ENCODE measurements around the gene ROM1.

DNA sequence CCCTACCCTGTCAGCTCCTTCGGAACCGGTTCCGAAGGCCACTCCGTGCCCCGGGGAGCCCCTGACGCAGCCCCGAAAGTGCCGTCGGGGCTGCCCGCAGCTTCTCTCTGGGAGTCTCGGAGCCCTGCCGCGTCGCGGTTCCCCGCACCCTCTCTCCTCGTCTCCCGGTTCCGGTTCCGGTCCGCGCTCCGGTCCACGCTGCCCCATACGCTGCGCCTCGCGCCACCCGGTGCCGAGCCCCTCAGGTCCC is 12.0 kb upstream of the ROM1 start:
- TF ChIP-seq EZH2 (IDR thresholded peaks at IDR 0.05; ENCODE audit: borderline replicate concordance, low read depth, low read length, severe bottlenecking) = no peak
- TF ChIP-seq, protein P1, sequence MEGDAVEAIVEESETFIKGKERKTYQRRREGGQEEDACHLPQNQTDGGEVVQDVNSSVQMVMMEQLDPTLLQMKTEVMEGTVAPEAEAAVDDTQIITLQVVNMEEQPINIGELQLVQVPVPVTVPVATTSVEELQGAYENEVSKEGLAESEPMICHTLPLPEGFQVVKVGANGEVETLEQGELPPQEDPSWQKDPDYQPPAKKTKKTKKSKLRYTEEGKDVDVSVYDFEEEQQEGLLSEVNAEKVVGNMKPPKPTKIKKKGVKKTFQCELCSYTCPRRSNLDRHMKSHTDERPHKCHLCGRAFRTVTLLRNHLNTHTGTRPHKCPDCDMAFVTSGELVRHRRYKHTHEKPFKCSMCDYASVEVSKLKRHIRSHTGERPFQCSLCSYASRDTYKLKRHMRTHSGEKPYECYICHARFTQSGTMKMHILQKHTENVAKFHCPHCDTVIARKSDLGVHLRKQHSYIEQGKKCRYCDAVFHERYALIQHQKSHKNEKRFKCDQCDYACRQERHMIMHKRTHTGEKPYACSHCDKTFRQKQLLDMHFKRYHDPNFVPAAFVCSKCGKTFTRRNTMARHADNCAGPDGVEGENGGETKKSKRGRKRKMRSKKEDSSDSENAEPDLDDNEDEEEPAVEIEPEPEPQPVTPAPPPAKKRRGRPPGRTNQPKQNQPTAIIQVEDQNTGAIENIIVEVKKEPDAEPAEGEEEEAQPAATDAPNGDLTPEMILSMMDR (IDR thresholded peaks at IDR 0.05; ENCODE audit: extremely low read depth in 1 of 2, insufficient read depth in 1 of 2, low read depth in 1 of 2, low read length in 2 of 2) = no peak
- no peak for TF ChIP-seq POLR2AphosphoS5 (IDR thresholded peaks at IDR 0.05; ENCODE audit: insufficient read depth, low read depth, low read length)
- TF ChIP-seq POLR2A (IDR thresholded peaks at IDR 0.05; ENCODE audit: low read depth, low read length) = peak; percentile 52
- TF ChIP-seq GATA2 (IDR thresholded peaks at IDR 0.05; ENCODE audit: insufficient read depth, insufficient read length, low read depth, low read length) = no peak

Data from endothelial cell of umbilical vein (primary cell).